Adipose tissue (tissue), 3 donors: ENCODE results near the gene SPANXN4. TPM values are rescaled to one million over a fixed set of nuclear protein-coding genes. Genes with fewer than 3 reads are reported as not detected.

Experiments used
- H3K27ac ChIP-seq: one replicate; pipeline ENCODE4 v1.5.1; 2013; ENCODE audit warnings: low read depth, low read length
- WGBS, 3 donors: extraction: QIAGEN DNeasy Blood & Tissue Kit; methylation state at CpG; one replicate each; pipeline ENCODE4 v1.1.7; 2013; 5-methylcytosine and 5-hydroxymethylcytosine counted together
- polyA plus RNA-seq, 3 donors: library from polyadenylated mRNA; stranded (reverse); fragments of 200-250 nt; gene quantifications; one replicate each; pipeline ENCODE4 v1.2.3, GENCODE V29; 2013
- donor health status: healthy with polysubstance abuse.
- donor health status: Bipolar disorder and iron deficiency.
- donor health status: healthy.

Gene SPANXN4, protein sequence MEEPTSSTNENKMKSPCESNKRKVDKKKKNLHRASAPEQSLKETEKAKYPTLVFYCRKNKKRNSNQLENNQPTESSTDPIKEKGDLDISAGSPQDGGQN
- not detected for polyA plus RNA-seq

DNA sequence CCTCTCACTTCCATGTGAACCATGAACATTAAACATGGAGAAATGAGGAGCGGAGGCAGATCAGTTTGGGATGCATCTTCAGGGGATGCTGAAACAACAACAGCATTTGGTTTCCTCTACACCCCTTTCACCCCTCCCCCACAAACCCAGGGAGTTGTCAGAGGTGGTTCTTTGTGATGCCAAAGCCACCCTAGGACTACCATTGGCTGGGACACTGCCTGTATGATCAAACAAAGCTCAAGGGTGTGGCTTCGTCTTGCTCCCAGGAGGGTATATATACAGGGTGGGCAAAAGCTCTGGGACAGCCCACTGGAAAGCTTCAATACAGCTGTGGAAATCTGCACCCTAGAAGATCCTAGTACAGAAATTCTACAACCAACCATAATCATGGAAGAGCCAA lies at the start of gene SPANXN4:
Gene SPANXN4, plus strand, starts transcription at position 301 of the 400 bp plus-strand sequence. Its CDS starts 87 bp downstream, at position 388.
- no peak within 1 kb of the TSS for H3K27ac ChIP-seq
- WGBS, 3 donors, result 65 to 84% (median 83%) methylated on average over 2 of the region's 2 CpGs

DNA sequence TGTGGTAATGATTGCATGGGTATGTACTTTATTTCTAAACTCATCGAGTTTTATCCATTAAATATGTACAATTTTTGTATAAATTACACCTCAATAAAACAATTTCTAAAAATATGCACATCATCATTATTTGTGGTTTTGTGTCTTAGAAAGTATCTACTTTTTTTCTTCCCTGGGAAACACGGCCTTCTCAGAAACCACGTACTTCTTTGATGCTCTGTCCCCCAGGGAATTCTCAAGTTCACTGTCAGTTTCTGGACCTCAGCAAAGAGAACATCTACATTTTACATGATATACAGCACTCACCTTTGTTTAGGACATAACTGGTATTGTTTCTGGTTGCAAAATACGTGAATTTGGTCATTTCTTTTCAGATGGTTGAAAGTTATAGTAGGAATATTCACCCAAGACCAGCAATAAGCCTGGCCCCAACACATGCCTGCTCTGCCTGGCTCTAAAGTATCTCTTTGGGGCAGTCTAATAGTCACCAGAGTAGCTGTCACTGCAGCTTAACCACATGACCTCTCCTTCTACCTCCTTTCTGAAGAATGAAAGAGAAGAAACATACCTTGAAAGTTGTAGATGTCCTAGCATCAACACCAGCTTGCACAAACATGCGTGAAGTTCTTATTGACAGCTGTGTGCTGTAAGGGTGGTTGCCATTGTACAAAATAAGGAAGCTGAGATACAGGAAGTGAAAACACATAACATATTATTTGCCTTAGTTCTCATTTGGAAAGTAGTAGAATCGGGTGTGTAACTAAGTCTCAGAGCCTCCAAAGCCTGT lies 48.4 kb upstream of the SPANXN4 start:
- WGBS, 3 donors, result 71 to 77% (median 72%) methylated on average over 6 of the region's 6 CpGs
- no peak overlapping the region for H3K27ac ChIP-seq

DNA sequence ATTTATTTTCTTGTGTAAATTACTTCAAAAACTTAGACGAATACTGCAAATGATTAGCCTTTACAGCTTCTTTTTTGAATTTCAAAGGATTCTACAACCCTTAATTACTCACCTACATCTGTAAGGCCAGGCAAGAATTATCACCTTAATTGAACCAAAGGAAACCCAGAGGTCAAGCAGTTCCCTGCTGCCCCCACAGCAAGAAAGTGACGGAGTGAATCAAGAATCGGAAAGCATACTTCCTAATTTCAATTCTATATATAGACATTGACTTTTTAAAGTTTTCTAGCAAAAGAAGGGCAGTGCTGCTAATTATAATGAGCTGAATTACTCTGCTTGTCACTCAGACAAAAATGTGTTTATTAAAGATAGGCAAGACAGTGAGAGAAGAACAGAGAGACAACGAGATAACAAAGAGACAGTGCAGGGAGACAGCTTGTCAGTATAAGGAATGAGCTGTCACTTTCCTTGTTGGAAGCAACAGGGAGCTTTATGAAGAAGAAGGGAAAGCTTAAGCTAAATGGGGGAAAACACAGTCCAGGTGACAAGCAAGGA lies 47.5 kb upstream of the SPANXN4 start:
- WGBS, 3 donors, result 28 to 49% (median 43%) methylated on average over 4 of the region's 4 CpGs

DNA sequence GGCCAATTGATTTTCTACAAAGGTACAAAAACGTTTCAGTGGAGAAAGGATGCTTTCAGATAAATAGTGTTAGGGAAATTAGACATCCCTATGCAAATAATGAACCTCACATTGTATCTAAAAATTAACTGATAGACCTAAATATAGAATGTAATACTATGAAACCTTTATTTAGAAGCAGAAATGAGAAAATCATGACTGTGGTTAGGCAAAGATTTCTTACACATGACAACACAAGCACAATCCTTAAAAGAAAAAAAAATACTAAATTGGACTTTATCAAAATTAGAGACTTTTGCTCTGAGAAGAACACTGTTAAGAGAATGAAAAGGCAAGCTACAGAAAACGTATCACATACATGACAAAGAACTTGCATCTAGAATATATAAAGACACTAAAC lies 43.0 kb upstream of the SPANXN4 start:
- H3K27ac ChIP-seq, result no peak overlapping the region
- WGBS, 3 donors, result 33 to 57% (median 53%) methylated on average over 2 of the region's 2 CpGs

More for the DNA sequence above, 47.5 kb upstream of the SPANXN4 start:
- H3K27ac ChIP-seq, result no peak overlapping the region

DNA sequence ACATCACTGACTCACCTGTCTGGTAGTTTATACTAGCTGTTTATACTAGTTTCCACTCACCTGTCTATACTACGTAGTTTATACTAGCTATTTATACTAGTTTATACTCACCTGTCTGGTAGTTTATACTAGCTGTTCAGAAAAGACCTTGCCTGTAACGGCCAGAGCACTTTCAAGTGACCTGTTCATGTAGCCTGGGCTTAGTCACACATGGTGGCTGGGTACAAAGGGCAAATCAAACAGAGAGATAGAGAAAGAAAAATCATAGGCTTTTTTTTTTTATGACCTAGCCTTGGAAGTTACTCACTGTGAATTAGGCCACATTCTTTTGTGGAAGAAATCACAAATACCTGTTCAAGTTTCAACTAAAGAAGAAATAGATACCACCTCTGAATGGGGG lies 30.7 kb upstream of the SPANXN4 start:
- WGBS, 3 donors, result 14 to 53% (median 42%) methylated on average over 2 of the region's 2 CpGs
- H3K27ac ChIP-seq, result no peak overlapping the region

DNA sequence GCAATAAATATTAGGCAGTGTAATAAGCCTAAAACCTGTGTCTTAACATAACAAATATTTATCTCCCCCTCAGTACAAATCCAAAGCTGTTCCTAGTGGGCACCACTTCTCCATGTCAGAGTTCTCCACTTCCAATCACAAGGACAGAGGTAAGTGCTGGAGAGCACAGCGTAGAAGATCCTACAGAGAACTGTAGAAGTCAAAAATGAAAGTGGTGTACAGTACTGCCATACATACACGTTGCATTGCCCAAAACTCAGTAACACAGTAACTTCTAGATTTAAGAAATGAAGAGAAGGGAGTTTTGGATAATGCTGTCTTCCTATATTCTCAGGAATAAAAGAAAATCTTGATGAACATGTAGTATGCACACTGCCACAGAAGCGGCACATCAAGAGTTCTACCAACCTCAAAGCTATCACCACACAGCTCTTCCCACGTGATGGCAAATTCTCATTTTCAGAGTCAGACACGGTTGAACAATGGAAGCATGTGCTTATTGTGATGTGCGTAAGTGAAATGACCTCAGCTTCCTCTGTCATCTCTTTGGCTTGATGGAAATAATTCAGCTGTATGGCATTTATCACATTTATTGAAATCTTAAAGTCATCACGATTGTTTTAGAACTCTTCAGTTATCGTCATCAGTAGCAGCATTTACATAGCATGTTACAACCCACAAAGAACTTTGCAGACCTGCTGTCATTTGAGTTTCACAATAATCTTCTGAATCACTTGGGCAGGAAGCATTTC lies 27.1 kb upstream of the SPANXN4 start:
- no peak overlapping the region for H3K27ac ChIP-seq
- 71 to 82% (median 79%) methylated on average over 8 of the region's 8 CpGs for WGBS, 3 donors

DNA sequence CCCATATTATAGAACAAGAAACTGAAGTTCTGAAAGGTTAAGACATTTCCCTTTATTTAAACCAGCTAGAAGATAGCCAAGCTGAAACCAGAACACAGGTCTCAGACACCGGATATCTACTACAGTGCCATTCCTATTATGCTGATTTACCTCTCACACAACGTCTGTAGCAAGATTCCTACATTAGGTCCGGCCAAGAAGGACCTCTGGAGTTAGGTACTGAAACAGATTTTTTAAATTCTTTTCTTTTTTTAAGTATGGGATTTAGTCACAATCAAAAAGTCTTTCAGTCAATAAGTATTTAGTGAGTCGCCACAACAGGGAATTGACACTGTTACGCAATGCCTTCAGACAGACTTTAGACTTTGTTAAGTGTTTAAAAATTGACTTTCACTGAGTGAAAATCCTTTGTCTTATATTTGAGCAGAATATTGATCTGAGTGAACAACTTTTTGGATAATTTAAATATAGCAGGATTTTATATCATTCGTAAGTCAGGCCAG lies 26.5 kb upstream of the SPANXN4 start:
- no peak overlapping the region for H3K27ac ChIP-seq
- WGBS, 3 donors, result 60 to 78% (median 72%) methylated on average over 6 of the region's 6 CpGs

DNA sequence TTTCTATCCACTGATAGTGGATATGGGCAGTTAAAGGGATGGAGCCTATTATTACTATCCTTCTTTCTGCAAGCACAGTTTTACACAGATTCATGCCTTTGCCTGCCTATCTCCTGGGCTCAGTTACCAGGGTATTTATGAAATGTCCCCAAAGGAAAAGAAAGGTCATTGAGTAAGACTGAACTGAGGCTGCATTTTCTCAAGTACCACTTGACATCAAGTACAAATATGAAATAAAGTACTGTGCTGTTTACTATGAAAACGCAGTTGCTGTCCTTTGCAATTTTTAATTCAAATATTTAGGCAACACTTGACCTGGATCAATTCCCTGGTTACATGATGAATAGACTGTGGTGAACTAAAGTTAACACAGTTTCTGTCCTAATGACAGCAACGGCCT lies 23.5 kb upstream of the SPANXN4 start:
- whole genome bisulfite sequencing, 3 donors, result 55 to 72% (median 71%) methylated on average over 2 of the region's 2 CpGs

DNA sequence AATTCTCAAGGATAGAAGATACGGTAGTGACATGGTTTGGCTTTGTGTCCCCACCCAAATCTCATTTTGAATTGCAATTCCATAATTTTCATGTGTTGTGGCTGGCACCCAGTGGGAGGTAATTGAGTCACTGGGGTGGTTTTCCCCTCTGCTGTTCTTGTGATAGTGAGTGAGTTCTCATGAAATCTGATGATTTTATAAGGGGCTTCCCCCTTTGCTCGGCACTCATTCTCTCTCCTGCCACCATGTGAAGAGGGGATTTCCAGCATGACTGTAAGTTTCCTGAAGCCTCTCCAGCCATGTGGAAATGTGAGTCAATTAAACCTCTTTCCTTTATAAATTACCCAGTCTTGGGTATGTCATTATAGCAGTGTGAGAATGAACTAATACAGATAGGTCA lies 8.5 kb upstream of the SPANXN4 start:
- H3K27ac ChIP-seq, result no peak overlapping the region
- 64 to 78% (median 72%) methylated on average over 2 of the region's 2 CpGs for WGBS, 3 donors

More for the DNA sequence above, 23.5 kb upstream of the SPANXN4 start:
- H3K27ac ChIP-seq, result no peak overlapping the region

DNA sequence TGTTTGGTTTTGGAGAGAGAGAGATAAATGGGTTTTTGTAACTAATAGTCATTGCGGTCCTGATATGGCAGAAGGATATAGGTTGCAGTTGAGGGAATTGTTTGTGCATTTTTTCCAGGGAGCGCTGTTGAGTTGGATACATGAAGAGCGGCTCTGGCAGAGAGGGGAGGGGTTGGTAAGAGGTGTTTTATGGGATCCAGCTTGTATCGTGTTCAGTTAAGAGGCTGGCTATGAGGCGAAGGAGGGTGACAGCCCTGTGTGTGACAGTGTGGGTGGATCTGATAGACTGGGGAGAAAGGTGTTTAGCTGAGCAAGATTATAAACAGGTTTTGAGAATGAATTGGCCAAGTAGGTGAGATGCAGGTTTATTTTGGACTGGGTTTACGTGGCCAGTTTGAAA lies 1.5 kb downstream of the SPANXN4 start:
- 54 to 71% (median 66%) methylated on average over 6 of the region's 6 CpGs for WGBS, 3 donors
- H3K27ac ChIP-seq, result no peak overlapping the region

DNA sequence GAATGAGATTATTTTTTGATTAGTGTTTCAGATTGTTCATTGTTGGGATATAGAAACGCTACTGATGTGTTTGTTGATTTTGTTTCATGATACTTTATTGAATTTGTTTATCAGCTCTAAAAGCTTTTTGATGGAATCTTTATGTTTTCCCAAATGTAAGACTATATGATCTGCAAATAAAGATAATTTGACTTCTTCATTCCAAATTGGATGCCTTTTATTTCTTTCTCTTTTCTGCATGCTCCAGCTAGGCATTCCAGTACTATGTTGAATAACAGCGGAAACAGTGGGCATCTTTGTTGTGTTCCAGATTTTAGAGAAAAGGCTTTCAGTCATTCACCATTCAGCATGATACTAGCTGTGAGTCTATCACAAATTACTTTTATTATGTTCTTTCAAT lies 21.8 kb downstream of the SPANXN4 start:
- no peak overlapping the region for H3K27ac ChIP-seq
- 38 to 85% (median 51%) methylated on average over 2 of the region's 2 CpGs for WGBS, 3 donors

DNA sequence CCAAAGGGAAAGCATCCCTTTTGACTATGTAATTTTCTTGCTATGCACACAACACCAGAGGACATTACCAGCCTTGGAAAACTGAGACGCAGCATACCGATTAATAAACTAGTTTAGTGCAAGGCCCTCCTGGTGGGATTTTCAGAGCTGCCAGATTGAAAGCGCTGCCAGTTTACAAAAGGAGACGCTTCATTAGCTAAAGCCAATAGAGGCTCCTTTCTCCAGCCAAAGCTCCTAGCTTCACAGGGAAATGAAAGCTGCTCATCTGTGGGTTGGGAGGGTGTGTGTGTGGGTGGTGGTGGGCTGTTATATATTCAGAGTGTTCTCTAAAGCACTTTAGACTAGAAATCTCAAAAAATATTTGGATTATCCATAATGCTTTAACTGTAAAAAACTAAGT lies 32.4 kb downstream of the SPANXN4 start:
- 55 to 59% (median 58%) methylated on average over 4 of the region's 4 CpGs for whole genome bisulfite sequencing, 3 donors
- no peak overlapping the region for H3K27ac ChIP-seq

DNA sequence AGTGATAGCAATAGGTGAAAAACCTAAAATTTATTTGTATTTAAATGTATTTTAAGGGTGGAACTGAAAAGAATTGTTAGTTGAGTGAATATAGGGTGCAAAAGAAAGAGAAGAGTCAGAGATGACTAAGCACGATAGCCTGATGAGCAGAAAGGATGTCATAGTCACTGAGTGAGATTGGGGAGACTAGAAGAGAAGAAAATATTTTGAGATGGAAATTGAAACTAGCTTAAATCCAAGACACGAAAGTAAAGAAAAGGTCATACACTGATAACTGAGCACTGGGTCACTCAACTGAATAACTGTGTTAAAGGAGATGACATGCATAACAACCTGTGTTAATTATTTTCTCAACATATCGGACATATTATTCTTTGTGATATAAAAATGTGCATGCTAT lies 55.5 kb downstream of the SPANXN4 start:
- no peak overlapping the region for H3K27ac ChIP-seq
- 81 to 90% (median 87%) methylated on average over 3 of the region's 3 CpGs for WGBS, 3 donors

DNA sequence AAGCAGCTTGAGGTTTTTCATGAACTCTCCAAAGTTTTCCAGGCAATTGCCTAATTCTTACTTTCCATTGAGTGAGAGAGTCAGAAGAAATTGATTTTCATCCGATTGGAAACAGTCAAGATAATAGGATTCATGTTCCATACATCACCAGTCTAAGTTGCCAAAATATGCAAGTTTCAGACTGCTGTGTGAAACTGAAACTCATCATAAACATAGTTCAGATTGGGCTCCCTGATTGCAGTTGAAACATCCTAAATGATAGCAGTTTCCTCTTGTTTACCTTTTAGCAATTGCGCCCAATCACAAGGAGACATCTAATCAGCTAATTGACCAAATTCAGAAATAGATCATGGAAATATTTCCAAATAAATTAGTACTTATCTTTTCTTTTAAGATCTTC lies 56.8 kb downstream of the SPANXN4 start:
- no peak overlapping the region for H3K27ac ChIP-seq

More for the DNA sequence above, 56.8 kb downstream of the SPANXN4 start:
- WGBS, 3 donors, result 81 to 85% (median 83%) methylated on average over 2 of the region's 2 CpGs
